Fibroblast of lung (primary cell): Measurements from ENCODE around the gene DDX39B. TPM values are rescaled to one million over a fixed set of nuclear protein-coding genes. Genes with fewer than 3 reads are reported as not detected.

Experiments used
- DNase-seq, 2 donors: peaks; one replicate each; pipeline versions ENCODE4 v3.0.0 to v3.0.0-alpha.2; 2010; ENCODE audit warnings: low read depth in 2 of 2
- H2AFZ ChIP-seq: 2 replicates; pipeline ENCODE4 v1.5.1; 2012; ENCODE audit warnings: low read length, control low read depth, inconsistent platforms
- H3K27ac ChIP-seq: 2 replicates; pipeline ENCODE4 v1.5.1; 2011; ENCODE audit warnings: low read length, control low read depth; ENCODE audit not compliant: insufficient read depth
- H3K27me3 ChIP-seq: 2 replicates; pipeline ENCODE4 v1.5.1; 2011; ENCODE audit warnings: mild to moderate bottlenecking, low read length; ENCODE audit not compliant: control insufficient read depth, insufficient read depth
- H3K36me3 ChIP-seq: 2 replicates; pipeline ENCODE4 v1.5.1; 2011; ENCODE audit warnings: low read length; ENCODE audit not compliant: control insufficient read depth, insufficient read depth
- H3K4me1 ChIP-seq: 2 replicates; pipeline ENCODE4 v1.5.1; 2011; ENCODE audit warnings: low read length; ENCODE audit not compliant: control insufficient read depth, insufficient read depth; ENCODE audit errors: extremely low read depth
- H3K4me2 ChIP-seq: 2 replicates; pipeline ENCODE4 v1.5.1; 2011; ENCODE audit warnings: low read length, control low read depth; ENCODE audit not compliant: insufficient read depth; ENCODE audit errors: extremely low read depth
- H3K4me3 ChIP-seq, 4 experiments: fragments of 200-600 bp in 1 of 4; sonication (generic) in 1 of 4; replicated peaks in 1 of 4; 2 replicates each; pipeline ENCODE4 v1.5.1; 2011 to 2016; ENCODE audit warnings: low read length in 4 of 4, low read depth in 3 of 4, mild to moderate bottlenecking in 3 of 4, control low read depth in 2 of 4, inconsistent platforms in 1 of 4, mixed read lengths in 1 of 4; ENCODE audit not compliant: insufficient read depth in 1 of 4; ENCODE audit errors: control extremely low read depth in 1 of 4
- H3K79me2 ChIP-seq: 2 replicates; pipeline ENCODE4 v1.5.1; 2012; ENCODE audit warnings: mild to moderate bottlenecking, low read length, inconsistent platforms; ENCODE audit not compliant: control insufficient read depth, insufficient read depth
- H3K9ac ChIP-seq: 2 replicates; pipeline ENCODE4 v1.5.1; 2011; ENCODE audit warnings: mild to moderate bottlenecking, low read length, control low read depth; ENCODE audit not compliant: insufficient read depth
- H3K9me3 ChIP-seq: 2 replicates; pipeline ENCODE4 v1.5.1; 2012; ENCODE audit warnings: low read depth, low read length; ENCODE audit not compliant: control insufficient read depth, insufficient read depth
- H4K20me1 ChIP-seq: 2 replicates; pipeline ENCODE4 v1.5.1; 2011; ENCODE audit warnings: low read length; ENCODE audit not compliant: control insufficient read depth, insufficient read depth; ENCODE audit errors: extremely low read depth
- EZH2 ChIP-seq: IDR thresholded peaks from 2 replicates; pipeline ENCODE4 v1.5.1; 2012; ENCODE audit warnings: low read length, control low read depth, mild to moderate bottlenecking; ENCODE audit errors: missing control alignments
- polyA plus RNA-seq, 2 donors: library from polyadenylated mRNA; depleted of rRNA in 1 of 2; stranded (reverse) in 1 of 2; unstranded in 1 of 2; fragments of >200 nt; gene quantifications; 2 replicates each; pipeline ENCODE4 v1.2.1, GENCODE V29; 2011 to 2012; ENCODE audit warnings: missing spikeins in 1 of 2
- total RNA-seq: library from RNA; depleted of rRNA; stranded (reverse); fragments of >200 nt; gene quantifications from 2 replicates; pipeline ENCODE4 v1.2.1, GENCODE V29; 2014
- TF ChIP-seq, protein P1 (sequence below), 2 donors: IDR thresholded peaks in 1 of 2; conservative IDR thresholded peaks in 1 of 2; 1 replicate in 1 of 2; 2 replicates in 1 of 2; pipeline ENCODE4 v1.5.1; 2011 to 2012; ENCODE audit warnings: low read length in 2 of 2, control low read depth in 1 of 2, inconsistent platforms in 1 of 2, low read depth in 1 of 2, mild to moderate bottlenecking in 1 of 2

DDX39B gene
- total and polyA plus RNA-seq, 2 donors (not counting 1 experiment from before 2014, with no cell fraction given), result 323 to 370 TPM

DNA sequence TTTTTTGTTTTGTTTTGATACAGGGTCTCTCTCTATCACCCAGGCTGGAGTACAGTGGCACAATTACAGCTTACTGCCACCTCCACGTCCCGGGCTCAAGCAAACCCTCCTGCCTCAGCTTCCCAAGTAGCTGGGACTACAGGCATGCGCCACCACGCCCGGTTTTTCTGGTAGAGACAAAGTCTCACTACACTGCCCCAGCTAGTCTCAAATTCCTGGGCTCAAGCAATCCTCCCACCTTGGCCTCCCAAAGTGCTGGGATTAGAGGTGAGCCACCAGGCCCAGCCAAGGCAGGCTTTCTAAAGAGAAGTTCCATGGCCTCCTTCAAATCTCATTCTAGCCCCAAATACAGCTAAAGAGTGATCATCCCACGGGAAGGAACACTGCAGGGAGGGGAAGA lies 7.8 kb downstream of the DDX39B start:
- H3K9ac ChIP-seq, result no peak overlapping the region
- H2AFZ ChIP-seq, result no peak overlapping the region
- no peaks in the 10 kb centered on the region for H3K9me3 ChIP-seq
- peaks cover 46% of the 10 kb centered on the region for H3K36me3 ChIP-seq
- no peaks in the 10 kb centered on the region for H3K27me3 ChIP-seq
- H3K4me1 ChIP-seq, result peaks cover under 1% of the 10 kb centered on the region
- peaks cover 40% of the 10 kb centered on the region for H3K79me2 ChIP-seq
- no peak overlapping the region for H3K4me3 ChIP-seq
- H3K4me2 ChIP-seq, result no peak overlapping the region
- no peak overlapping the region for H3K27ac ChIP-seq
- no peak for DNase-seq
- no peak for TF ChIP-seq EZH2
- TF ChIP-seq, protein P1, sequence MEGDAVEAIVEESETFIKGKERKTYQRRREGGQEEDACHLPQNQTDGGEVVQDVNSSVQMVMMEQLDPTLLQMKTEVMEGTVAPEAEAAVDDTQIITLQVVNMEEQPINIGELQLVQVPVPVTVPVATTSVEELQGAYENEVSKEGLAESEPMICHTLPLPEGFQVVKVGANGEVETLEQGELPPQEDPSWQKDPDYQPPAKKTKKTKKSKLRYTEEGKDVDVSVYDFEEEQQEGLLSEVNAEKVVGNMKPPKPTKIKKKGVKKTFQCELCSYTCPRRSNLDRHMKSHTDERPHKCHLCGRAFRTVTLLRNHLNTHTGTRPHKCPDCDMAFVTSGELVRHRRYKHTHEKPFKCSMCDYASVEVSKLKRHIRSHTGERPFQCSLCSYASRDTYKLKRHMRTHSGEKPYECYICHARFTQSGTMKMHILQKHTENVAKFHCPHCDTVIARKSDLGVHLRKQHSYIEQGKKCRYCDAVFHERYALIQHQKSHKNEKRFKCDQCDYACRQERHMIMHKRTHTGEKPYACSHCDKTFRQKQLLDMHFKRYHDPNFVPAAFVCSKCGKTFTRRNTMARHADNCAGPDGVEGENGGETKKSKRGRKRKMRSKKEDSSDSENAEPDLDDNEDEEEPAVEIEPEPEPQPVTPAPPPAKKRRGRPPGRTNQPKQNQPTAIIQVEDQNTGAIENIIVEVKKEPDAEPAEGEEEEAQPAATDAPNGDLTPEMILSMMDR (conservative IDR thresholded peaks at IDR 0.05 in 1 of 2, IDR thresholded peaks at IDR 0.05 in 1 of 2; ENCODE audit: low read depth in 1 of 2, low read length in 2 of 2), result no peak
- H4K20me1 ChIP-seq, result peaks cover under 1% of the 10 kb centered on the region

DNA sequence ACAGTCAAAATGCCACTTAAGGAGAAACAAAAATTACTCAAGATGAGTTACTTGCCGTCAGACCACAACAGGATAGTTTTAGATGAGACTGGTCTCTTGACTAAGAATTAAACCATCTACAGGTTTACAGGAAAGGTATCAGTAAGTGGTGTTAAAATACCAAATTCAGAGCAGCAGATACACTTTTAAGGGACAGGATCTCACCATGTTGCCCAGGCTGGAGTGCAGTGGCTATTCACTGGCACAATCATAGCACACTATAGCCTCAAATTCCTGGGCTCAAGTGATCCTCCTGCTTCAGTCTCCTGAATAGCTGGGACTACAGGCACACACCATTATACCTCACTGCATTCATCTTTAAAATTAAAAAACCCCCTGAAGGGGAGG lies 8.4 kb downstream of the DDX39B start:
- H4K20me1 ChIP-seq, result no peaks in the 10 kb centered on the region
- no peak for DNase-seq
- H3K4me3 ChIP-seq, result no peak overlapping the region
- TF ChIP-seq EZH2, result no peak
- TF ChIP-seq, protein P1 (conservative IDR thresholded peaks at IDR 0.05 in 1 of 2, IDR thresholded peaks at IDR 0.05 in 1 of 2; ENCODE audit: low read depth in 1 of 2, low read length in 2 of 2), result no peak
- no peak overlapping the region for H3K4me2 ChIP-seq
- H2AFZ ChIP-seq, result no peak overlapping the region
- no peaks in the 10 kb centered on the region for H3K9me3 ChIP-seq
- H3K4me1 ChIP-seq, result no peaks in the 10 kb centered on the region
- no peak overlapping the region for H3K27ac ChIP-seq
- no peaks in the 10 kb centered on the region for H3K27me3 ChIP-seq
- H3K79me2 ChIP-seq, result peaks cover 35% of the 10 kb centered on the region
- H3K9ac ChIP-seq, result no peak overlapping the region
- peaks cover 43% of the 10 kb centered on the region for H3K36me3 ChIP-seq

DNA sequence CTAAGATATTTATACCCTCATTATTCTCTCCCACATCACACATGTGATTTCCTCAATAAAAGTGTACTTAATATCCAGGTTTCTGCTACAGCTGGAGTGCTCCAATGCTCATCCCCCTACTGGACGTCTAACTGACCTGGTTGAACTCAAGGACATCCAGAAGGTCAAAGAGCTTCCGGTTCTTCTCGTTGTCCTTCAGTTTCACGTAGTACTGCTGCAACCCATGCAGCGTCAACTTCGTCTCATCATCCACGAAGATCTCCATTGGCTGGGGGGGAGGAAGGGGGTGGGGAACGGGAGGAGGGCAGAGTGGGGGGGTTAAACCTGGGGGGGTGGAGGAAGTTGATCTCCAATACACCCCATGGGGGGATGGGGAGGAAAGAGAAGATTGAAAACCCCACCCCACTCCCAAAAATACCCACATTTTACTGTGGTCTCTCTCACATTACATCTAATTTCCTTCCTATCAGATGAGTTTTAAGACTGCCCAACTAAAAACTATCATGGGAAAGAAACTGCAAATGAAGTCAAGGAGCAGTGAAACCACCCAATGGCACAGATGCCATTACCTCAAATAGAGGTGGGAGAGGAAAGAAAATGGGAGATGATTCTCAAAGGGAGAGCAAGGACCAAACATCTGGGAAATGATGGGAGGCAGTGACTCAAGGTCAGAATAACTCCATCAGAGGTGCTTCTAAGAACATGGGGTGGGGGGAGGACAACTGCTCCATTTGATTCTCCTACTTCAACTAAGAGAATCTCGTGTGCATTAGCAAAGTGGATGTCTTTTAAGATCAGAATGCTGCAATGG lies 9.0 kb downstream of the DDX39B start:
- no peak overlapping the region for H3K4me2 ChIP-seq
- no peak for DNase-seq
- no peak overlapping the region for H3K4me3 ChIP-seq
- H3K27ac ChIP-seq, result no peak overlapping the region
- no peaks in the 10 kb centered on the region for H3K9me3 ChIP-seq
- no peaks in the 10 kb centered on the region for H3K4me1 ChIP-seq
- H3K36me3 ChIP-seq, result peaks cover 38% of the 10 kb centered on the region
- no peaks in the 10 kb centered on the region for H3K27me3 ChIP-seq
- no peak overlapping the region for H3K9ac ChIP-seq
- no peak overlapping the region for H2AFZ ChIP-seq
- no peaks in the 10 kb centered on the region for H4K20me1 ChIP-seq
- no peak for TF ChIP-seq EZH2
- TF ChIP-seq, protein P1 (conservative IDR thresholded peaks at IDR 0.05 in 1 of 2, IDR thresholded peaks at IDR 0.05 in 1 of 2; ENCODE audit: low read depth in 1 of 2, low read length in 2 of 2), result no peak
- peaks cover 29% of the 10 kb centered on the region for H3K79me2 ChIP-seq
